GM12878 (cell line): ENCODE measurements around the gene CDC42BPB.

Experiments
- CREM ChIP-seq: IDR thresholded peaks from 2 replicates; pipeline ENCODE4 v1.6.1; 2014; ENCODE audit warnings: antibody characterized with exemption, low read depth
- E2F4 ChIP-seq: IDR thresholded peaks from 2 replicates; pipeline ENCODE4 v1.6.1; 2012; ENCODE audit warnings: low read depth, low read length, improper control_type of control experiment
- EP300 ChIP-seq, 2 experiments: fragments of 150-350 bp in 1 of 2; IDR thresholded peaks; 2 replicates each; pipeline ENCODE4 v1.6.1; 2011 to 2012; ENCODE audit warnings: low read depth in 2 of 2, low read length in 2 of 2, borderline replicate concordance in 1 of 2, improper control_type of control experiment in 1 of 2, inconsistent platforms in 1 of 2; ENCODE audit not compliant: control insufficient read depth in 1 of 2
- IKZF1 ChIP-seq: fragments of 450-650 bp; conservative IDR thresholded peaks from 2 replicates; pipeline ENCODE4 v1.6.1; 2017; ENCODE audit warnings: antibody characterized with exemption, mild to moderate bottlenecking
- MAX ChIP-seq: IDR thresholded peaks from 2 replicates; pipeline ENCODE4 v1.6.1; 2012; ENCODE audit warnings: low read depth, low read length, improper control_type of control experiment
- PAX5 ChIP-seq: IDR thresholded peaks from 2 replicates; pipeline ENCODE4 v1.6.1; 2011; ENCODE audit warnings: low read depth, low read length, borderline replicate concordance
- PBX3 ChIP-seq: IDR thresholded peaks from 2 replicates; pipeline ENCODE4 v1.6.1; 2011; ENCODE audit warnings: mild to moderate bottlenecking, low read depth, low read length, moderate library complexity; ENCODE audit not compliant: insufficient replicate concordance
- TCF7 ChIP-seq: IDR thresholded peaks from 2 replicates; pipeline ENCODE4 v1.6.1; 2014; ENCODE audit warnings: antibody characterized with exemption, borderline replicate concordance
- TF ChIP-seq, protein P1 (sequence below), 3 experiments: IDR thresholded peaks in 2 of 3; conservative IDR thresholded peaks in 1 of 3; 2 replicates each; pipeline ENCODE4 v1.5.1; 2011; ENCODE audit warnings: low read depth in 3 of 3, low read length in 3 of 3, mild to moderate bottlenecking in 3 of 3, control low read depth in 2 of 3, moderate library complexity in 2 of 3, inconsistent platforms in 1 of 3, mixed read lengths in 1 of 3; ENCODE audit not compliant: control insufficient read depth in 2 of 3, insufficient read depth in 1 of 3; ENCODE audit errors: extremely low read depth in 1 of 3
- TF ChIP-seq, protein P2 (sequence below): IDR thresholded peaks from 2 replicates; pipeline ENCODE4 v1.6.1; 2011; ENCODE audit warnings: low read depth, low read length, improper control_type of control experiment, borderline replicate concordance

DNA sequence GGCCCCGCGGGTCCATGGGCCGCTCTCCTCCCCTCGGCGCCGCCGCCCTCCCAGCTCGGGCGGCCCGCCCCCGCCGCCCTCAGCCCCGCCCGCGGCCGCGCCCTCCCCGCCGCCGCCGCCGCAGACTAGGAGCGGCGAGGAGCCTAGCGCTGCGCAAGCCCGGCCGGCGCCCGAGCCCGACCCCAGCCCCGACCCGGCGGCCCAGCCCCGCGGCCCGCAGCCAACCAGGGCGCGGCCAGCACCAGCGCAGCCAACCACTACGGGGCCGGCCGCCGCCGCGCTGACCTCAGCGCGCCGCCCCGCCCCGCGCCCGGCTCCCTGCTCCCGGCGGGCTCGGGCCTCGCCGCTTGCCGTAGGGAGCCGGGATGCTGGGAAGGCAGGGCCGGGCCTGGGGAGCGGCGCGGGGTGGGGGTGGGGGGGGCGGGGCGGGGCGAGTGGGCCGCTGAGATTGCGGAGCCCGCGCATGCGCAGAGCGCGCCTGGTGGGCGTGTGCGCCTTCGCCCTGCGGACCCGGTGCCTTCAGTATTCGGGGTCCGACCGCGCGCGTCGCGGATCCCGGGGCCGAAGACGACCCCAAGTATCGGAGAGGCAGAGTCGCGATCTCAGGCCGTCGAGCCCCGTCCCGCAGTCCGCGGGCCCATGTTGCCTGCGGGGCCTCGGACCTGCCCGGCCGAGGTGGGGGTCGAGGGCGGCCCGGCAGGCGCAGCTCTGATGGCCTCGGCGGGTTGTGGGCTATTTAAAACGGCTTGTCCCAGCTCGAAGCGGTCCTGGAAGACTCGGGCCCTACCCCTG, at the start of gene CDC42BPB:
- TF ChIP-seq EP300 (IDR thresholded peaks at IDR 0.05; ENCODE audit: borderline replicate concordance in 1 of 2, control insufficient read depth in 1 of 2, low read depth in 2 of 2, low read length in 2 of 2) (no peak), E2F4 (no peak), PBX3 (no peak), TCF7 (no peak), IKZF1 (peak; percentile 54; the same call in 1 of the 2 replicates), PAX5 (no peak), MAX (no peak), CREM (no peak)
- TF ChIP-seq, protein P1, sequence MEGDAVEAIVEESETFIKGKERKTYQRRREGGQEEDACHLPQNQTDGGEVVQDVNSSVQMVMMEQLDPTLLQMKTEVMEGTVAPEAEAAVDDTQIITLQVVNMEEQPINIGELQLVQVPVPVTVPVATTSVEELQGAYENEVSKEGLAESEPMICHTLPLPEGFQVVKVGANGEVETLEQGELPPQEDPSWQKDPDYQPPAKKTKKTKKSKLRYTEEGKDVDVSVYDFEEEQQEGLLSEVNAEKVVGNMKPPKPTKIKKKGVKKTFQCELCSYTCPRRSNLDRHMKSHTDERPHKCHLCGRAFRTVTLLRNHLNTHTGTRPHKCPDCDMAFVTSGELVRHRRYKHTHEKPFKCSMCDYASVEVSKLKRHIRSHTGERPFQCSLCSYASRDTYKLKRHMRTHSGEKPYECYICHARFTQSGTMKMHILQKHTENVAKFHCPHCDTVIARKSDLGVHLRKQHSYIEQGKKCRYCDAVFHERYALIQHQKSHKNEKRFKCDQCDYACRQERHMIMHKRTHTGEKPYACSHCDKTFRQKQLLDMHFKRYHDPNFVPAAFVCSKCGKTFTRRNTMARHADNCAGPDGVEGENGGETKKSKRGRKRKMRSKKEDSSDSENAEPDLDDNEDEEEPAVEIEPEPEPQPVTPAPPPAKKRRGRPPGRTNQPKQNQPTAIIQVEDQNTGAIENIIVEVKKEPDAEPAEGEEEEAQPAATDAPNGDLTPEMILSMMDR (IDR thresholded peaks at IDR 0.05 in 2 of 3, conservative IDR thresholded peaks at IDR 0.05 in 1 of 3; ENCODE audit: control insufficient read depth in 2 of 3, extremely low read depth in 1 of 3, insufficient read depth in 1 of 3, low read depth in 3 of 3, low read length in 3 of 3), result no peak
- TF ChIP-seq, protein P2, sequence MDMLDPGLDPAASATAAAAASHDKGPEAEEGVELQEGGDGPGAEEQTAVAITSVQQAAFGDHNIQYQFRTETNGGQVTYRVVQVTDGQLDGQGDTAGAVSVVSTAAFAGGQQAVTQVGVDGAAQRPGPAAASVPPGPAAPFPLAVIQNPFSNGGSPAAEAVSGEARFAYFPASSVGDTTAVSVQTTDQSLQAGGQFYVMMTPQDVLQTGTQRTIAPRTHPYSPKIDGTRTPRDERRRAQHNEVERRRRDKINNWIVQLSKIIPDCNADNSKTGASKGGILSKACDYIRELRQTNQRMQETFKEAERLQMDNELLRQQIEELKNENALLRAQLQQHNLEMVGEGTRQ, result no peak
